Immature natural killer cell (primary cell): ENCODE measurements around the gene PTBP1. TPM values are rescaled to one million over a fixed set of nuclear protein-coding genes. Genes with fewer than 3 reads are reported as not detected.

Experiments used
- DNase-seq, 3 donors: peaks; one replicate each; pipeline ENCODE4 v3.0.0; 2022; ENCODE audit warnings: mixed read lengths in 1 of 3
- H3K27ac Mint-ChIP-seq, 6 donors: one replicate each; pipeline ENCODE4 v1.8.0; 2020; ENCODE audit warnings: mixed read lengths in 6 of 6, mild to moderate bottlenecking in 5 of 6, inconsistent platforms in 4 of 6, moderate library complexity in 3 of 6
- H3K27me3 Mint-ChIP-seq, 3 donors: one replicate each; pipeline ENCODE4 v1.8.0; 2020 to 2021; ENCODE audit warnings: low read depth in 3 of 3, mild to moderate bottlenecking in 3 of 3, mixed read lengths in 3 of 3, moderate library complexity in 3 of 3, inconsistent platforms in 1 of 3
- H3K36me3 Mint-ChIP-seq, 3 donors: one replicate each; pipeline ENCODE4 v1.8.0; 2020; ENCODE audit warnings: mixed read lengths in 3 of 3, inconsistent platforms in 2 of 3, mild to moderate bottlenecking in 2 of 3
- H3K4me1 Mint-ChIP-seq, 2 donors: one replicate each; pipeline ENCODE4 v1.8.0; 2020; ENCODE audit warnings: inconsistent platforms in 2 of 2, mild to moderate bottlenecking in 2 of 2, mixed read lengths in 2 of 2, moderate library complexity in 1 of 2
- H3K4me3 Mint-ChIP-seq, 5 donors: one replicate each; pipeline ENCODE4 v1.8.0; 2020; ENCODE audit warnings: mild to moderate bottlenecking in 5 of 5, mixed read lengths in 5 of 5, inconsistent platforms in 3 of 5, moderate library complexity in 3 of 5
- H3K9me3 Mint-ChIP-seq, 6 donors: one replicate each; pipeline ENCODE4 v1.8.0; 2020; ENCODE audit warnings: mild to moderate bottlenecking in 6 of 6, mixed read lengths in 6 of 6, inconsistent platforms in 4 of 6, moderate library complexity in 3 of 6
- polyA plus RNA-seq, 3 donors: library from polyadenylated mRNA; unstranded; fragments of 300-500 nt; fragmentation: Illumina TruSeq; gene quantifications; one replicate each; pipeline ENCODE4 v1.2.3, GENCODE V29; 2021

The PTBP1 gene
- polyA plus RNA-seq, 3 donors from 2014 or later: 70.0 to 185 (median 87.8) TPM

DNA sequence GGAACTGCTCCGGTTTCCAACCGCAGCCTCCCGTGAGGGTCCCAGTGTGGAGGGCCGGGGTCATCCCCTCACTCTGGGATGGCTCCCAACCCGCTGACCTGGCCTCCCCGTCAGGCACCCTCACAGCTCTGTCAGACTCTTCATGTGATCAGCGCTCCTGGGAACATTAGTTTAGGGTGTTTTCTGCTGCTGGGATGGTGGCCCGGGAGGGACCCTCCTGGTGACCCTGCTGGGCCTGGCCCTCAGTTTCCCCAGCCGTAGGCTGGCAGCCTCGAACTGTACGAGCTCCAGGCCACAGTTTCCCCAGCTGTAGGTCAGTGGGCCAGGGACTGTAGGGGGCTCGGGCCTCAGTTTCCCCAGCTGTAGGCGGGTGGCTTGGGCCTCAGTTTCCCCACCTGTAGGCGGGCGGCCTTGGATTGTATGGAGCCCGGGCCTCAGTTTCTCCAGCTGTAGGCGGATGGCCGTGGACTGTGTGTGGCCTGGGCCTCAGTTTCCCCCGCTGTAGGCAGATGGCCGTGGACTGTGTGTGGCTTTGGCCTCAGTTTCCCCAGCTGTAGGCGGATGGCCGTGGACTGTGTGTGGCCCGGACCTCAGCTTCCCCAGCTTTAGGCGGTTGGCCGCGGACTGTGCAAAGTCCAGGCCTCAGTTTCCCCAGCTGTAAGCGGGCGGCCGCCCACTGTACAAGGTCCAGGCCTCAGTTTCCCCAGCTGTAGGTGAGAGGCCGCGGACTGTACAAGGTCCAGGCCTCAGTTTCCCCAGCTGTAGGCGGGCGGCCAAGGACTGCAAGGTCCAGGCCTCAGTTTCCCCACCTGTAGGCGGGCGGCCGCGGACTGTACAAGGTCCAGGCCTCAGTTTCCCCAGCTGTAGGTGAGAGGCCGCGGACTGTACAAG, 1.3 kb upstream of the PTBP1 start:
- Mint-ChIP-seq H3K4me3 (peak overlapping the region in 1 of 5 donors; percentile 17), H3K27me3 (peaks cover 10 to 23% (median 22%) of the 10 kb centered on the region in 3 donors), H3K27ac (no peak overlapping the region), H3K36me3 (peaks cover 0 to 3% (median 0%) of the 10 kb centered on the region in 3 donors), H3K4me1 (peaks cover 26 to 29% of the 10 kb centered on the region in 2 donors), H3K9me3 (no peaks in the 10 kb centered on the region)
- no peak for DNase-seq

DNA sequence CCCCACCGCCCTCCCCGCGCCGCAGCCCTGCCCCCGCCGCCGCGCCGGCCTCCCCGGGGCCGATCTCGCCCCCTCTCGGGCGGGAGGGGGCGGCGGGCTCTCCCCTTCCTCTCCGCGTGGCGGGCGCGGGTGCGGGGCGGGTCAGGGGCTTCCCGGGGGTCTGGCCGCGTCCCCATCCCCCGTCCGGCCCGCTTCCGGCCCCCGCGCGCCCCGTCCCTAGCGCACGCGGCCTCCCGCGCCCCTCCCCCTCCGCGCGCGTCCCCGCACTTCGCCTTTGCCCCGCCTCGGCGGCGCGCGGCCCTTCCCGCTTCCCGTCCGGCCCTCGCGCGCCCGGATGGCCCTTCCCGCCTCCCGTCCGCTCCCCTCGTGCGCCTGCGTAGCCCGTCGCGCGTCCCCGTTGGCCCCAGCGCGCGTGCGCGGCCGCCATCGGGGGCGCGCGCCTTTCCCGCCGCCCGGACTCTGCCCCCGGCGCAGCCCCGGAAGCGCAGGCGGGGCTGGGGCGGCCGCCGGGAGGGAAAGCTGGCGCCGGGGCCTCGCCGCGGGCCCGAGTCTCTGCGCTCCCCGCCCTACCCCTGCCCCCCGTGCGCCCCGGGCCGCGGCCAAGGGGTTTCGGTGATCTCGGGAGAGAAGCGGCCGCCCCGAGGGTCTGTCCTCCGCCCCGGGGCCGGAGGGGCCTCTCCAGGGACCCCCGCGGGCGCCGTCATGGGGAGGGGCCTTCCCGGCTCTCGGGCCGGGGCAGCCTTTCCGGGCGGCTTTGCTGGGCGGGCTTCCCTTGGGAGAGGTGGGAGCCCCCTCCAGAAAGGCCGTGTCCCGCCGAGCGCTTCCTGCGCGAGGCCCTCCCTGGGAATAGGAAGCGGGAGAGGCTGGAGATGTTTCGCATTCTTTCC, 519 bp downstream of the PTBP1 start:
- Mint-ChIP-seq H3K4me3 (peak overlapping the region; percentile 90 to 95 (median 92)), H3K4me1 (peaks cover 43 to 47% of the 10 kb centered on the region in 2 donors), H3K27me3 (peaks cover 15 to 28% (median 27%) of the 10 kb centered on the region in 3 donors), H3K9me3 (no peaks in the 10 kb centered on the region), H3K27ac (peak overlapping the region; percentile 79 to 93 (median 84)), H3K36me3 (peaks cover 0 to 3% (median 0%) of the 10 kb centered on the region in 3 donors)
- DNase-seq: peak; percentile 87 to 92 (median 91)

DNA sequence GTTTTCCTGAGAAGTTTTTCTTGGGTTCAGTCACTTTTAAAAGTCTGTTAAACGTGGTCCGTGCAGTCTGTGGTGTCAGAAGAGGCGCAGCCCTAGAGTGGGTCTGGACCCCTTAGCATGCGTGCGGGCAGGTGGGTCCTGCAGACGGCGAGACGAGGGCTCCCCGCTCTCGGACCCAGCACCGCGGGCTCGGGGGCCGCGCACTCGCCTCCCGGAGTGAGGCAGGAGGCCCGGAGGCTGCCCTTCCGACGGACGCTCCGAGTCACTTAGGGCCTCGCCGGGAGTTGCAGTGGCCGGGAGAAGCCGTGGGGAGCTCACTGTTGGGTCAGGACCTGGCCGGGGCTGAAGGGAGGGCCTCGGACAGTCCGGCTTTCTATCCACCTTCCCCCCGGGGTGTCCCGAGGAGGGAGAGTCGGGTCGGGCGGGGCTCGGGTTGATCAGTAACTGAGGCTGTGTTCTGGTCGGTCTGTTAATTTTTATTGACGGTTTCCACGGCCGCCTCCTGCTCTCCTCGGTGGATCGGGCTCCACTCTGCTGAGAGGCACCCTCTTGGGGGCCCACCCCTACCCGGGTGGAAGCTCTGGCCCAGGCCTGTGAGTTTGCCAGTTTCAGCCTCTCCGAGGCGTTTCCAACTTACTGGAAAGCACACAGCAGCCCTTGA, 1.3 kb downstream of the PTBP1 start:
- Mint-ChIP-seq H3K9me3 (no peaks in the 10 kb centered on the region), H3K36me3 (peaks cover 0 to 4% (median 0%) of the 10 kb centered on the region in 3 donors), H3K4me1 (peaks cover 46 to 54% of the 10 kb centered on the region in 2 donors), H3K27ac (peak overlapping the region; percentile 79 to 93 (median 90)), H3K27me3 (peaks cover 17 to 29% (median 29%) of the 10 kb centered on the region in 3 donors), H3K4me3 (peak overlapping the region; percentile 88 to 92 (median 89))
- no peak for DNase-seq

DNA sequence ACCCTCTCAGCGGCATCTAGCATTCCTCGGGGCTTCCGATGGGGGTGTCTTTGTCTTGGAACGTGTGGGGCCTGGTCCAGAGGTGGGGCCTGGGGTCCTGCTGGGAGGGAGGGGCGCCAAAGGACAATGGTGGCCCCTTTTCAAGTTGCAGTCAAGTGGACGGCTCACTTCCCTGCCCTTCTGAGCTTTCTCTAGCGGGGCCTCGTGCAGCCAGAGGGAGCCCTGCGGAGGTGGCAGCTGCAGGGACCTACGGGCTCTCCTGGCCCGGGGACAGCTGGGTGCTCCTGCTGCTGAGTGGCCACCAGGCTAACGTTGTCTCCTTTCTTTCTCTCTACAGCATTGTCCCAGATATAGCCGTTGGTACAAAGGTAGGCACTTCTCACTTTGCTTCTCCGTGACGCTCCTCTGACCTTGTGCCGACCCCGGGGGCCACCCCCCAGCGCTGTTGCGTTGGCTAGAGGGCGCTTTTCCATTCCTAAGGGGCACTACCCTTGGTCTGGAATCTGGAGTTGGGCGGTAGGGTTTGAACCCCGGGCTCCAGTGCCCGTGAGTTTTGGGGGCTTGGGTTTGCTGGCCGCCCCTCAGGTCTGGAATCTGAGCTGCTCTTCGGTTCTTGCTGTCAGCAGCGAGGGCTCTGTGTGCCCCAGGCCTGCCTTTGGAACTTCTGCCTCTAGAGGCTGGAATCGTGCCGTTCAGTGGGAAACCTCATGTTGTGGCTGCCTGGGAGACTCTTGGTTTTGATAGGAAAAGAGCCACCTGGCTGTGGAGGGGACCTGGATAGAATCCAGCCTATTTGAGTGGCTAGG, 2.0 kb downstream of the PTBP1 start:
- DNase-seq: no peak
- H3K9me3 Mint-ChIP-seq: no peaks in the 10 kb centered on the region
- H3K27ac Mint-ChIP-seq: peak overlapping the region; percentile 79 to 92 (median 86)
- H3K4me3 Mint-ChIP-seq: peak overlapping the region; percentile 85 to 92 (median 89)
- H3K36me3 Mint-ChIP-seq: peaks cover 0 to 7% (median 0%) of the 10 kb centered on the region in 3 donors
- peaks cover 47 to 57% of the 10 kb centered on the region in 2 donors for H3K4me1 Mint-ChIP-seq
- peaks cover 22 to 32% (median 30%) of the 10 kb centered on the region in 3 donors for H3K27me3 Mint-ChIP-seq

DNA sequence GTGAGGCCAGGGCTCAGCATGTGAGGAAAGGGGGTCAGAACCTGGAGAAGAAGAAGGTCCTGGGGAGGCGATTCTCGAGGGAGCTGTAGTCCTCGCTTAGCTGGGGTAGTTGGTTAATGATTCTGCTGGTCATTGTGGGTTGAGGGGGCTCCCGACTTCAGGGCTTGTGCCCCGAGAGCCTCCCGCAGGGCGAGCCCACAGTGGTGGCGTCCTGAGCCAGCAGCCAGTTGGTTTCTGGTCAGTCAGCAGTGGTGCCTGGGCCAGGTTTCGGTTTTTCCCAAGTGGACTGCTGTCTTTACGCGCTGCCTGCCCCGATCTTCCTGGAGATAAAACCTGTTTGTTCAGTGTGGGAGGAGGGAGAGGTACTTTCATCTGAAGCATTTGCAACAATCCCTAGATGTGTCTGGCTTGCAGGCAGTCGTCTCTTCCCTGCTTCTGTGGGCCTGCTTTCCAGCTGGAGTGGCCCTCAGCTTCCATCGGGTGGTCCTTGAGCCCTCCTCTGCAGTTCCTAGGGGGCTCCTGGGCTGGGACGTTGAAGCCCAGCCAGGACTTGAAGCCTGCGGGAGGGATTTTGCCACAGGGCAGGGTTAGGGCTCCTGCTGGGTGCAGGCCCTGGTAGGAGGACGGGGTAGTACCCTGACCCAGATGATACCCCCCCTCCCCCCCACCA, 3.2 kb downstream of the PTBP1 start:
- H3K36me3 Mint-ChIP-seq: peaks cover 0 to 7% (median 0%) of the 10 kb centered on the region in 3 donors
- no peak for DNase-seq
- peak overlapping the region; percentile 63 to 89 (median 66) for H3K4me3 Mint-ChIP-seq
- H3K27ac Mint-ChIP-seq: peak overlapping the region; percentile 79 to 89 (median 85)
- H3K9me3 Mint-ChIP-seq: no peaks in the 10 kb centered on the region
- peaks cover 24 to 32% (median 32%) of the 10 kb centered on the region in 3 donors for H3K27me3 Mint-ChIP-seq
- peaks cover 49 to 57% of the 10 kb centered on the region in 2 donors for H3K4me1 Mint-ChIP-seq

DNA sequence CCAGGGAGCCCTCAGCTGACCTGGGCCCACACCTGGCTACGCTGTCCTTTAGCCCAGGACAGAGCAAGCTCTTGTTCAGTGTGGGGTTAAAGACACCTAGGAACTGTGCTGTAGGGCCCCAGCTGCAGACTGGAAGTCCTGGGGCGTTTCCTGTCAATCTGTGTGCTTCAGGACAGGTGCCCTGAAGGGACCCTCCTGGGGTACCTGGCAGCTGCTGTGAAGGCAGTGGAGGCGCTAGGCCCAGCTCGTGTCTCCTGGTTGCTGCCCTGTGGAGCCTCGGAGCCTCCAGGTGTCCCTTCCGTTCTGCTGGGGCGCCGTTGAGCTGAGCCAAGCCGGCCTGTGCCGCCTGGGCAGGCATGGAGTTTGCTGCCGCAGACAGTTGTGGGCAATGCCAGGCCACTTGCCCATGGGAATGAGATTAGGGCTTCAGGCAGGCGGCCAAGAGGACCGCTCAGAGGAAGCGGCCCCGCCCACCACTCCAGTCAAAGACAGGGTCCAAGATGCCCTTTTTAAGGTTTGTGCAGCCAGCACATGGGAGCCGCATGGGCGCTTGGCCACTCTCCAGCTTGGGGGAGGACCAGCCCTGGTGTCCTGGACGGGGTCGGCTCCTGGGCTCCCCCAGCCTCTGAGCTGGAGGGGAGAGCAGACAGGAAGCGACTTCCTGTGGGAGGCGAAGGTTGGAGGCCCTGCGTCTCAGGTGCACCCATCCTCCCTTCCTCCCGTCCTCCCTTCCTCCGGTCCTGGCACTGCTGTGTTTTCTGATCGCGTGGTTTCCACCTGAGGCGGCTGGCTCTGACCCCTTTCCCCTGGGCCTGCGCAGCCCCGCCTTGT, 4.0 kb downstream of the PTBP1 start:
- H3K27me3 Mint-ChIP-seq: peaks cover 26 to 34% (median 32%) of the 10 kb centered on the region in 3 donors
- no peaks in the 10 kb centered on the region for H3K9me3 Mint-ChIP-seq
- H3K27ac Mint-ChIP-seq: peak overlapping the region in 3 of 6 donors; percentile 29 to 72 (median 45)
- H3K36me3 Mint-ChIP-seq: peaks cover 0 to 7% (median 0%) of the 10 kb centered on the region in 3 donors
- H3K4me1 Mint-ChIP-seq: peaks cover 49 to 57% of the 10 kb centered on the region in 2 donors
- DNase-seq: no peak
- peak overlapping the region in 2 of 5 donors; percentile 25 to 36 for H3K4me3 Mint-ChIP-seq

DNA sequence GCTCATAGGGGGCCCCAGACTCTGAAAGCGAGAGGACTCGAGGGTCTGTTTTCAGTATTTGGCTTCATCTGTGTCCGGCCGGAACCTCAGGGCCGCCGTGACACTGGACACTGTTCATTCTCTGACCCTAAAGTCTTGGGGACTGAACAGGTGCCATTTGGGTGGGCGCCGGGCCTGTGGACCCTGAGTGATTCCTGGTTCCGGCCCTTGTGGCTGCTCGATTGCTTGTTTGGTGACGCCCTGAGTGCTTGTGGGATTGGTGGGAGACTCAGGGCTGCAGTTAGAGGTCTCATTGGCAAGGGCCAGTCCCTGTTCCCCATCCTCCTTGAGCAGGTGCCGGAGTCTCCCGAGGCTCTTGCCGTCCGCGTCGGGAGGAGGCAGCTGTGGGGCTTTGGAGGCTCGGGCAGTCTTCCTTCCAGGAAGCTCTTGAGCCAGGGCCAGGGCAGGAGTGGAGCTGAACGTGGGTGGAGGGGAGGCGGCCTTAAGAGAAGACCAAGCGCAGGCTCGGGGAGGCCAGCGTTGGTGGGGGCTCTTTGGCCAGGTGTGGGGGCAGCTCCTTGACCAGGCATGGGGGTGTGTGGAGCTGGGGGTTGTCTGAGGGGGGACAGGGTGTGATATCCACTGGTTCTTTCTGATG, 4.7 kb downstream of the PTBP1 start:
- DNase-seq: no peak
- Mint-ChIP-seq H3K27ac (peak overlapping the region in 3 of 6 donors; percentile 39 to 72 (median 45)), H3K36me3 (peaks cover 0 to 7% (median 0%) of the 10 kb centered on the region in 3 donors), H3K27me3 (peaks cover 27 to 35% (median 28%) of the 10 kb centered on the region in 3 donors), H3K9me3 (no peaks in the 10 kb centered on the region), H3K4me3 (peak overlapping the region in 1 of 5 donors; percentile 25), H3K4me1 (peaks cover 45 to 51% of the 10 kb centered on the region in 2 donors)

DNA sequence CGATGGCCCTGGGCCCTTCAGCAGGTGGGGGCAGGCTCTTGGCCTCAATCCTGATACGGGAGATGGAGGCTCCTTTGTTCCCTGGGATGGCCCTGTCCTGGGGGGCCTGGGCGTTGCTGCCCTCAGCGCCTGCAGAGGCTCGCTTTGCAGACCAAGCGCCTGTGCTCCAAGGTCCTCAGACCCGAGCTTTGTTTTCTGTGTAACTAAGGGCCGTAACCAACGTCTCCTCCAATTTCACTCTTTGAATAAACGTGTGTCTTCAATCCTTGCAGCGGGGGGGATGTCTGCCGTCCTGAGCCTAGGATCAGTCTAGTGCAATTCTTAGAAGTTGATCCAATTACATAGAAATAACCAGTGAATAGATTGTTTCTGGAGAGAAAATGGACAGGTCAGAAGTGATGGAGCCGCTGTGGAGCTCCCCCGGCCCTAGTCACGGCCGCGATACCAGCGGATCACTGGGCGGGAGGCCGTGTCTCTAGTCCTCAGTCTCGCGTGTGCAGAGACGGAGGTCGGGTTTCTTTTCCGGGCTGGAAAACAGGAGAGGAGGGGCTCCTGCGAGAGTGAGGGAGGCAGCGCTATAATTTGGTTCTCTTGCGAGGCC, 5.3 kb downstream of the PTBP1 start:
- Mint-ChIP-seq H3K36me3 (peaks cover 5 to 13% (median 5%) of the 10 kb centered on the region in 3 donors), H3K27ac (peak overlapping the region in 5 of 6 donors; percentile 21 to 73 (median 37)), H3K4me3 (peak overlapping the region in 2 of 5 donors; percentile 44 to 60), H3K9me3 (no peaks in the 10 kb centered on the region), H3K4me1 (peaks cover 50 to 56% of the 10 kb centered on the region in 2 donors), H3K27me3 (peaks cover 29 to 39% (median 33%) of the 10 kb centered on the region in 3 donors)
- no peak for DNase-seq

DNA sequence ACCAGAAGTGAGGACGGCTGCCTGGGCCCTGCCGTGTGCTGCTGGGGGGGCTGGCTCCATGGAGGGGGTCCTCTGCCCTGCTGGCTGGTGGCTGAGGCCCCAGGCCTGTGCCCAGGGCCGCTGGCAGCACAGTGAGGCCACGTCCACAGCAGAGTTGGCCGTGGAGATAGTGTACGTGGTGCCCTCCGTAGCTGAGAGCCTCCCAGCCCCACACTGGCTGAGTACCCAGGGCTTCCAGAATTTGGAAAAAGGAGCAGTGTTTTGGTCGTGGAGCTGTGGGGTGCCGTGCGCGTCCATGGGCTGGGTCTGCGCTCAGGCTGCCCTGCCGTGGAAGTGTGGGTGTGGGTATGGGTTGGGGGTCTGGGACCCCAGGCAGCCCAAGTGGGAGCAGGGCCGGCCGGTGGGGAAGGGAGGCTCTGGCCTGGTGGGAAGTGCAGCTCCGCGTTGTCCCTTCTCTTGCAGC, 5.9 kb downstream of the PTBP1 start:
- DNase-seq: no peak
- H3K27ac Mint-ChIP-seq: peak overlapping the region in 1 of 6 donors; percentile 10
- H3K4me1 Mint-ChIP-seq: peaks cover 52 to 60% of the 10 kb centered on the region in 2 donors
- no peak overlapping the region for H3K4me3 Mint-ChIP-seq
- peaks cover 9 to 16% (median 9%) of the 10 kb centered on the region in 3 donors for H3K36me3 Mint-ChIP-seq
- H3K9me3 Mint-ChIP-seq: no peaks in the 10 kb centered on the region
- peaks cover 33 to 42% (median 37%) of the 10 kb centered on the region in 3 donors for H3K27me3 Mint-ChIP-seq

DNA sequence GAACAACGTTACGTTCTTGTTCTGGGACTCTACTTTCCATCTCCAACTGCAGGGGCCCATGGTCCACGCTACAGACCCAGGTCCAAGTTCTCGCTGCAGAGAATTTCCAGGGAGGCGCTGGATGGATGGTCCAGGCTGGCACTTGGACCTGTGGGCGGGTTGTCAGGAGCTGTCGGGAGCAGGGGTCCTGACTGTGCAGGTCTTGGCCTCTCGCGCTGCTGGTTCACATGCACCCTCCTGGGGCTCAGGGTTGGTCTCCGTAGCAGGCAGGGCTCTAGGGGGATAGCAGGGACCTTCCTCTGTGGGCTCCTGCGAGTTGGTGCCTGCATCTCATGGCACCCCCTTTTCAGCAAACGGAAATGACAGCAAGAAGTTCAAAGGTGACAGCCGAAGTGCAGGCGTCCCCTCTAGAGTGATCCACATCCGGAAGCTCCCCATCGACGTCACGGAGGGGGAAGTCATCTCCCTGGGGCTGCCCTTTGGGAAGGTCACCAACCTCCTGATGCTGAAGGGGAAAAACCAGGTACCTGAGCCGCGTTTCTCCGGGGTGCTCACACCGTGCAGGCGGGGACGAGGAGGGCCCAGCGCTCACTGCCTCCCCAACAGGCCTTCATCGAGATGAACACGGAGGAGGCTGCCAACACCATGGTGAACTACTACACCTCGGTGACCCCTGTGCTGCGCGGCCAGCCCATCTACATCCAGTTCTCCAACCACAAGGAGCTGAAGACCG, 6.6 kb downstream of the PTBP1 start:
- Mint-ChIP-seq H3K27me3 (peaks cover 29 to 38% (median 35%) of the 10 kb centered on the region in 3 donors), H3K4me3 (no peak overlapping the region), H3K27ac (peak overlapping the region in 2 of 6 donors; percentile 10 to 23), H3K4me1 (peaks cover 49 to 57% of the 10 kb centered on the region in 2 donors), H3K36me3 (peaks cover 9 to 16% (median 9%) of the 10 kb centered on the region in 3 donors), H3K9me3 (no peaks in the 10 kb centered on the region)
- DNase-seq: no peak
